HEK293 (cell line): ENCODE data around the gene CHCHD5.

ENCODE experiments used
- CTCF ChIA-PET: fragments of 350-600 bp; formaldehyde crosslinking; extraction: SDS; loops from one replicate; lab custom pipeline; 2021; ENCODE audit warnings: antibody characterized with exemption; lab: Yijun Ruan, JAX
- POLR2A ChIA-PET: fragments of 300-600 bp; formaldehyde crosslinking; extraction: SDS; loops from one replicate; lab custom pipeline; 2020; ENCODE audit warnings: antibody characterized with exemption, inconsistent platforms; lab: Yijun Ruan, JAX
- H3K27ac ChIP-seq: fragments of 200-500 bp; sonication (Bioruptor generic); 2 replicates; pipeline ENCODE4 v1.5.1; 2014; ENCODE audit warnings: low read depth, low read length, control low read depth, inconsistent platforms; ENCODE audit errors: extremely low read depth
- H3K36me3 ChIP-seq, 2 experiments: fragments of 200-500 bp in 1 of 2; sonication (Bioruptor generic) in 1 of 2; 1 replicate in 1 of 2; 2 replicates in 1 of 2; pipeline ENCODE4 v1.5.1; 2014 to 2017; ENCODE audit warnings: inconsistent platforms in 2 of 2, low read length in 2 of 2; ENCODE audit not compliant: control insufficient read depth in 2 of 2, insufficient read depth in 1 of 2
- H3K4me1 ChIP-seq: fragments of 200-500 bp; sonication (Bioruptor generic); 2 replicates; pipeline ENCODE4 v1.5.1; 2014; ENCODE audit warnings: mild to moderate bottlenecking, low read length, inconsistent platforms; ENCODE audit not compliant: control insufficient read depth, insufficient read depth
- H3K4me3 ChIP-seq: 2 replicates; pipeline ENCODE4 v1.5.1; 2011; ENCODE audit warnings: low read depth, mild to moderate bottlenecking, control low read depth, low read length, moderate library complexity
- H3K9me3 ChIP-seq: fragments of 200-500 bp; sonication (Bioruptor generic); 2 replicates; pipeline ENCODE4 v1.5.1; 2014; ENCODE audit warnings: low read depth, low read length, inconsistent platforms; ENCODE audit not compliant: control insufficient read depth, insufficient read depth
- ZBTB8A ChIP-seq: fragments of 450-650 bp; formaldehyde crosslinking; IDR thresholded peaks from 2 replicates; pipeline ENCODE4 v1.5.1; 2016; ENCODE audit warnings: missing biosample characterization, missing genetic modification characterization
- ZNF239 ChIP-seq: fragments of 450-650 bp; formaldehyde crosslinking; IDR thresholded peaks from 2 replicates; pipeline ENCODE4 v1.5.1; 2016; ENCODE audit warnings: missing biosample characterization, missing genetic modification characterization
- ZNF266 ChIP-seq: fragments of 450-650 bp; formaldehyde crosslinking; IDR thresholded peaks from 2 replicates; pipeline ENCODE4 v1.5.1; 2016; ENCODE audit warnings: missing biosample characterization, missing genetic modification characterization, low read depth
- ZNF621 ChIP-seq: fragments of 450-650 bp; formaldehyde crosslinking; IDR thresholded peaks from 2 replicates; pipeline ENCODE4 v1.5.1; 2017; ENCODE audit warnings: missing biosample characterization, missing genetic modification characterization
- TF ChIP-seq, protein P1 (sequence below): IDR thresholded peaks from 2 replicates; pipeline ENCODE4 v1.6.1; 2011; ENCODE audit warnings: mild to moderate bottlenecking, low read depth, low read length, borderline replicate concordance
- TF ChIP-seq, protein P2 (sequence below): fragments of 450-650 bp; formaldehyde crosslinking; IDR thresholded peaks from 2 replicates; pipeline ENCODE4 v1.5.1; 2017; ENCODE audit warnings: missing biosample characterization, missing genetic modification characterization
- TF ChIP-seq, protein P3 (sequence below): fragments of 450-650 bp; IDR thresholded peaks from 2 replicates; pipeline ENCODE4 v1.5.1; 2018; ENCODE audit warnings: missing biosample characterization, missing genetic modification characterization
- TF ChIP-seq, protein P4 (sequence below): fragments of 450-650 bp; formaldehyde crosslinking; IDR thresholded peaks from 2 replicates; pipeline ENCODE4 v1.5.1; 2016; ENCODE audit warnings: missing biosample characterization, missing genetic modification characterization

The CHCHD5 gene

DNA sequence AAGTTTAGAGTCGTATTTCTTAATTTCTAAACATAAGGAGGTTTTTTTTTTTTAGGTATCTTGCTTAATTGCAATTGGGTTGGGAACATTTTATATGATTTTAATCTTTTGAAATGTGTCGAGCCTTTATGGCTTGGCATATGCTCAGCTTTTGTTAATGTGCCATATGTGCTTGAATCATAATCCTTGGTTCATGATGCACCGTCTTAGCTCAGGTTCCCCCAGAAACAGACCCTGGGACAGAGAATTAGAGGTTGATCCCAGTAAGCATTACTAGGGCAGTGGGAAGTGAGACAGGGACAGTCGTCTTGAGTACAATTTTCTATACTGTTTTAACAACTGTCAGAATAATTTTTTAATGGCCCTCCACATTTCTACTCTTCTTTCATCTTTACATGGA lies 9.3 kb downstream of the CHCHD5 start:
- H3K36me3 ChIP-seq = peaks cover 0 to 6% of the 10 kb centered on the region in 2 experiments; a peak in 2 of 3 replicates
- no peak overlapping the region for H3K4me3 ChIP-seq
- ChIA-PET POLR2A (no interaction called here), CTCF (no interaction called here)
- no peak overlapping the region for H3K27ac ChIP-seq
- no peaks in the 10 kb centered on the region for H3K4me1 ChIP-seq
- no peaks in the 10 kb centered on the region for H3K9me3 ChIP-seq
- TF ChIP-seq ZNF621 (no peak), ZNF266 (tag by site-specific recombination) (no peak)
- TF ChIP-seq, protein P1, sequence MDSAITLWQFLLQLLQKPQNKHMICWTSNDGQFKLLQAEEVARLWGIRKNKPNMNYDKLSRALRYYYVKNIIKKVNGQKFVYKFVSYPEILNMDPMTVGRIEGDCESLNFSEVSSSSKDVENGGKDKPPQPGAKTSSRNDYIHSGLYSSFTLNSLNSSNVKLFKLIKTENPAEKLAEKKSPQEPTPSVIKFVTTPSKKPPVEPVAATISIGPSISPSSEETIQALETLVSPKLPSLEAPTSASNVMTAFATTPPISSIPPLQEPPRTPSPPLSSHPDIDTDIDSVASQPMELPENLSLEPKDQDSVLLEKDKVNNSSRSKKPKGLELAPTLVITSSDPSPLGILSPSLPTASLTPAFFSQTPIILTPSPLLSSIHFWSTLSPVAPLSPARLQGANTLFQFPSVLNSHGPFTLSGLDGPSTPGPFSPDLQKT = no peak
- TF ChIP-seq, all 188 proteins: peak for 0

DNA sequence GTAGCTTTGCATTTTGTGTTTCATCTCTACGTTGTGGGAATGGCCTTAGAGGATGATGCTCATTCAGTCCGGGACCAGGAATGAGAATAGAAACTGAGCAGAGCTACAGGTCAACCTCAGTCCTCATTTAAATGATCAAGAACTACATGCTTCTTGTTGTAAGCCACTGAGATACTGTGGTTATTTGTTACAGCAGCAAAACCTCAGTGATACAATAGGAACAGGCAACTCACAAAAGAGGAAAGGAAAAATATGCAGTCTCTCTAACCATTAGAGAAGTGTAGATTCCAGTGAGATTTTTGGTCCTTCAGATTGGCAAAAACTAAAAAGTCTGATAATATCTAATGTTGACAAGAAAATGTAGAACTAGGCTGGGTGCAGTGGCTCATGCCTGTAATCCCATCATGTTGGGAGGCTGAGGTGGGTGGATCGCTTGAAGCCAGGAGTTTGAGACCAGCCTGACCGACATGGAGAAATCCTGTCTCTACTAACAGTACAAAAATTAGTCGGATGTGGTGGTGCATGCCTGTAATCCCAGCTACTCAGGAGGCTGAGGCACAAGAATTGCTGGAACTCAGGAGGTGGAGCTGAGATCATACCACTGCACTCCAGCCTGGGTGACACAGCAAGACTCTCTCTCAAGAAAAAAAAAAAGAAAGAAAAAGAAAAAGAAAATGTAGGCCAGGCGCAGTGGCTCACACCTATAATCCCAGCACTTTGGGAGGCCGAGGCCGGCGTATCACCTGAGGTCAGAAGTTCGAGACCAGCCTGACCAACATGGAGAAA lies 13.3 kb downstream of the CHCHD5 start:
- Histone ChIP-seq H3K27ac (no peak overlapping the region), H3K36me3 (no peaks in the 10 kb centered on the region), H3K9me3 (no peaks in the 10 kb centered on the region), H3K4me1 (no peaks in the 10 kb centered on the region), H3K4me3 (no peak overlapping the region)
- ChIA-PET POLR2A (no interaction called here), CTCF (interaction anchor here (0.5 to 6.4 kb wide), 8 partner anchors 9 to 344 kb away, joined by 3 to 103 read pairs (median 3); no protein-coding TSS in a partner anchor)
- TF ChIP-seq, protein P2, sequence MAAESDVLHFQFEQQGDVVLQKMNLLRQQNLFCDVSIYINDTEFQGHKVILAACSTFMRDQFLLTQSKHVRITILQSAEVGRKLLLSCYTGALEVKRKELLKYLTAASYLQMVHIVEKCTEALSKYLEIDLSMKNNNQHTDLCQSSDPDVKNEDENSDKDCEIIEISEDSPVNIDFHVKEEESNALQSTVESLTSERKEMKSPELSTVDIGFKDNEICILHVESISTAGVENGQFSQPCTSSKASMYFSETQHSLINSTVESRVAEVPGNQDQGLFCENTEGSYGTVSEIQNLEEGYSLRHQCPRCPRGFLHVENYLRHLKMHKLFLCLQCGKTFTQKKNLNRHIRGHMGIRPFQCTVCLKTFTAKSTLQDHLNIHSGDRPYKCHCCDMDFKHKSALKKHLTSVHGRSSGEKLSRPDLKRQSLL = no peak
- TF ChIP-seq, protein P3, sequence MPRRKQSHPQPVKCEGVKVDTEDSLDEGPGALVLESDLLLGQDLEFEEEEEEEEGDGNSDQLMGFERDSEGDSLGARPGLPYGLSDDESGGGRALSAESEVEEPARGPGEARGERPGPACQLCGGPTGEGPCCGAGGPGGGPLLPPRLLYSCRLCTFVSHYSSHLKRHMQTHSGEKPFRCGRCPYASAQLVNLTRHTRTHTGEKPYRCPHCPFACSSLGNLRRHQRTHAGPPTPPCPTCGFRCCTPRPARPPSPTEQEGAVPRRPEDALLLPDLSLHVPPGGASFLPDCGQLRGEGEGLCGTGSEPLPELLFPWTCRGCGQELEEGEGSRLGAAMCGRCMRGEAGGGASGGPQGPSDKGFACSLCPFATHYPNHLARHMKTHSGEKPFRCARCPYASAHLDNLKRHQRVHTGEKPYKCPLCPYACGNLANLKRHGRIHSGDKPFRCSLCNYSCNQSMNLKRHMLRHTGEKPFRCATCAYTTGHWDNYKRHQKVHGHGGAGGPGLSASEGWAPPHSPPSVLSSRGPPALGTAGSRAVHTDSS (tag by site-specific recombination) = no peak
- TF ChIP-seq, protein P4, sequence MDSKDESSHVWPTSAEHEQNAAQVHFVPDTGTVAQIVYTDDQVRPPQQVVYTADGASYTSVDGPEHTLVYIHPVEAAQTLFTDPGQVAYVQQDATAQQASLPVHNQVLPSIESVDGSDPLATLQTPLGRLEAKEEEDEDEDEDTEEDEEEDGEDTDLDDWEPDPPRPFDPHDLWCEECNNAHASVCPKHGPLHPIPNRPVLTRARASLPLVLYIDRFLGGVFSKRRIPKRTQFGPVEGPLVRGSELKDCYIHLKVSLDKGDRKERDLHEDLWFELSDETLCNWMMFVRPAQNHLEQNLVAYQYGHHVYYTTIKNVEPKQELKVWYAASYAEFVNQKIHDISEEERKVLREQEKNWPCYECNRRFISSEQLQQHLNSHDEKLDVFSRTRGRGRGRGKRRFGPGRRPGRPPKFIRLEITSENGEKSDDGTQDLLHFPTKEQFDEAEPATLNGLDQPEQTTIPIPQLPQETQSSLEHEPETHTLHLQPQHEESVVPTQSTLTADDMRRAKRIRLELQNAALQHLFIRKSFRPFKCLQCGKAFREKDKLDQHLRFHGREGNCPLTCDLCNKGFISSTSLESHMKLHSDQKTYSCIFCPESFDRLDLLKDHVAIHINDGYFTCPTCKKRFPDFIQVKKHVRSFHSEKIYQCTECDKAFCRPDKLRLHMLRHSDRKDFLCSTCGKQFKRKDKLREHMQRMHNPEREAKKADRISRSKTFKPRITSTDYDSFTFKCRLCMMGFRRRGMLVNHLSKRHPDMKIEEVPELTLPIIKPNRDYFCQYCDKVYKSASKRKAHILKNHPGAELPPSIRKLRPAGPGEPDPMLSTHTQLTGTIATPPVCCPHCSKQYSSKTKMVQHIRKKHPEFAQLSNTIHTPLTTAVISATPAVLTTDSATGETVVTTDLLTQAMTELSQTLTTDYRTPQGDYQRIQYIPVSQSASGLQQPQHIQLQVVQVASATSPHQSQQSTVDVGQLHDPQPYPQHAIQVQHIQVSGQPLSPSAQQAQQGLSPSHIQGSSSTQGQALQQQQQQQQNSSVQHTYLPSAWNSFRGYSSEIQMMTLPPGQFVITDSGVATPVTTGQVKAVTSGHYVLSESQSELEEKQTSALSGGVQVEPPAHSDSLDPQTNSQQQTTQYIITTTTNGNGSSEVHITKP (tag by site-specific recombination) = 0 out of 2 replicates have a peak, but pooled peaks have one; percentile 19

DNA sequence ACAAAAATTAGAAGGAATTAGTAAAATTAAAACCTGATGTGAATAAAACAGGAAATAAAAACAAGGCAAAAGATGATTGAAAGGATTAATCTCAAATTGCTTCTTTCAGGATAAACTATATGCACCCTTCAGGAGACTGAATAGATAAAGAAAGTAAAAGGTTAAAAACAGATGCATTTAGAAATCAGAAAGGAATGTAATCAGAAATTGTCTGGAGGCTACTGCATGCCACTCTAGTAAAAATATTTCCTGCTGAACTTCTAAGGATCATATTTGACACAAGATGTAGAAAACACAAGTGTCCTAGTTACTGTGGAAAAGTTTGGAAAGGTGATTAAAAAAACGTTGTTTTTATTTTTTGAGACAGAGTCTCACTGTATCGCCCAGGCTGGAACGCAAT lies 16.2 kb downstream of the CHCHD5 start:
- CTCF ChIA-PET = interaction anchor here (0.6 to 6.4 kb wide), 28 partner anchors 9 to 669 kb away, joined by 3 to 103 read pairs (median 6); partner anchors contain the start of genes CHCHD5 and SLC20A1
- H3K9me3 ChIP-seq = no peaks in the 10 kb centered on the region
- TF ChIP-seq ZBTB8A (tag by site-specific recombination) = no peak
- TF ChIP-seq ZNF239 (tag by site-specific recombination) = no peak
- no peaks in the 10 kb centered on the region for H3K4me1 ChIP-seq
- H3K27ac ChIP-seq = no peak overlapping the region
- no peak overlapping the region for H3K4me3 ChIP-seq
- no peaks in the 10 kb centered on the region for H3K36me3 ChIP-seq
- POLR2A ChIA-PET = interaction anchor here (0.6 kb wide), 1 partner anchor 14 kb away, joined by 3 read pairs; no protein-coding TSS in a partner anchor
